ENCODE measurements around the gene SERGEF.

SERGEF gene

GRCh38 chr11:17783878-17784277 is 229.0 kb downstream of the SERGEF start:
- no peaks in the 10 kb centered on the region for H3K27me3 ChIP-seq (replicated peaks; ENCODE audit: insufficient read depth, low read length)
- H3K79me2 ChIP-seq (ENCODE audit: low read length): no peaks in the 10 kb centered on the region
- no peaks in the 10 kb centered on the region for H3K36me3 ChIP-seq (replicated peaks; ENCODE audit: insufficient read depth, low read length)
- H3K4me3 ChIP-seq (ENCODE audit: low read length): no peak overlapping the region
- no peaks in the 10 kb centered on the region for H3K9me2 ChIP-seq (replicated peaks; ENCODE audit: insufficient read depth, low read length)
- no peak for DNase-seq
- H4K20me1 ChIP-seq (ENCODE audit: insufficient read depth, low read length): no peaks in the 10 kb centered on the region
- H3K4me2 ChIP-seq (ENCODE audit: low read depth, low read length): no peak overlapping the region
- H3F3A ChIP-seq (ENCODE audit: insufficient read depth, low read length): no peaks in the 10 kb centered on the region
- no peaks in the 10 kb centered on the region for H3K4me1 ChIP-seq (ENCODE audit: low read length)
- TF ChIP-seq EZH2phosphoT487 (IDR thresholded peaks at IDR 0.05; ENCODE audit: low read length) (no peak), CTCF (IDR thresholded peaks at IDR 0.05; ENCODE audit: low read length) (no peak), EZH2 (optimal IDR thresholded peaks at IDR 0.05; ENCODE audit: low read depth, low read length) (no peak)
- H2AFZ ChIP-seq (ENCODE audit: low read length): no peak overlapping the region
- H3K9ac ChIP-seq (ENCODE audit: low read length): no peak overlapping the region
- no peaks in the 10 kb centered on the region for H3K9me3 ChIP-seq (replicated peaks; ENCODE audit: insufficient read depth, low read length)
- H3K27ac ChIP-seq (ENCODE audit: low read length): no peak overlapping the region

DNA sequence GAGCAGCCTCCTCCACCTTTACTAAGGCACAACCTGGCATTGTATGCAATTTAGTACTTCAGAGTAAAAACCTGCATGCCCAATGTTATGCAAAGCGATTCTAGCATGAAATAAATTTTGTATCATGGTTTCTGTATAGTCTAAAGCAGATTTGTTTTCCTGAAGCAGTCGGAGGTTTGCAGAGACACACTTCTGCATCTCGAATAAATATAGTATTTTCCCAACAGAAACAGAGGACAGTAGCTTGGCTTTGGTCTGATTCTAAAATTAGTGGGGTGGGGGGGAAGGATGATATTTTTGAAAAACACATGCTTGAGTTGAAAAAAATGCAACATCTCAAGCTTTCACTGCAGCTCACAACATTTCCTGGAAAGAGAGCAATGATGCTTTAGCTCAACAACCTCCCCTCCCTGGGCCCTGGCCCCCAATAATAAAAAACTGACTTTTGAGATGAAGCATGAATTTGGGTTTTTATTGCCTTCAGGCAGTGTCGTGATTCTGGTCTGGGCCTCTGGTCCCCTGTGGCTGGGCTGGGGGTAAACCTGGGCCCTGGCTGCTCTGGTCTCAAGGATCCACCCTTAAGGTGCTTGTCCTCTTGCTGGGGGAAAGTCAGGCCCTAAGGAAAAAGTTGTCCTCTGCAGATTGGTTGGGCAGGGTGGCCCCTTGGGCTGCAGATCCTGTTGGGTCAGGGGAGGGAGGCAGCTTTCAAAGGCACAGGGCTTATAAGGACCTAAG is 230.1 kb downstream of the SERGEF start:
- H3K27me3 ChIP-seq (replicated peaks; ENCODE audit: insufficient read depth, low read length): no peaks in the 10 kb centered on the region; the same call in 1 of the 2 replicates
- H3K27ac ChIP-seq (ENCODE audit: low read length): no peak overlapping the region
- no peak for TF ChIP-seq CTCF (IDR thresholded peaks at IDR 0.05; ENCODE audit: low read length)
- TF ChIP-seq EZH2phosphoT487 (IDR thresholded peaks at IDR 0.05; ENCODE audit: low read length): no peak
- no peak for TF ChIP-seq EZH2 (optimal IDR thresholded peaks at IDR 0.05; ENCODE audit: low read depth, low read length)

DNA sequence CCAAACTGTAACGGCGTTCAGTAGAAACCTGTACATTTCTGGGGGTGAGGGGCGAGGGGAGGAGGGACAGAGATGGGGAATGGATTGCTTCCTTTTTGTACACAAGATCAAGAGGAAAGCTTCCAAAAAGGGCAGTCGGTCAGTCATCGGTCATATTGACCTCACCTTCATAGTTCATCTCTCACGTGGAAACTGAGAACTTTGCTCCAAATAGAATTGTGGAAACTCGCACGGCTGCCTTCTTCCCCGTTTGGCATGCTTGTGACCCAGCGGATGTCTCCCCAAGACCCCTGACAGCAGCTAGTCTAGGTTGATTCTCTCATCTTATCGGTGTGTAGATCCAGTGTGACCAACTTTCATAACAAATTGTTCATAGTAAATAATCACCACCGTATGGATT is 230.7 kb downstream of the SERGEF start:
- no peak overlapping the region for H3K9ac ChIP-seq (ENCODE audit: low read length)
- H3K9me2 ChIP-seq (replicated peaks; ENCODE audit: insufficient read depth, low read length): no peaks in the 10 kb centered on the region
- peaks cover 3% of the 10 kb centered on the region; the same call in 1 of the 2 replicates for H3K27me3 ChIP-seq (replicated peaks; ENCODE audit: insufficient read depth, low read length)
- H3F3A ChIP-seq (ENCODE audit: insufficient read depth, low read length): no peaks in the 10 kb centered on the region
- DNase-seq: no peak
- H3K36me3 ChIP-seq (replicated peaks; ENCODE audit: insufficient read depth, low read length): no peaks in the 10 kb centered on the region
- TF ChIP-seq CTCF (IDR thresholded peaks at IDR 0.05; ENCODE audit: low read length) (no peak), EZH2phosphoT487 (IDR thresholded peaks at IDR 0.05; ENCODE audit: low read length) (no peak), EZH2 (optimal IDR thresholded peaks at IDR 0.05; ENCODE audit: low read depth, low read length) (no peak)
- H4K20me1 ChIP-seq (ENCODE audit: insufficient read depth, low read length): no peaks in the 10 kb centered on the region
- no peaks in the 10 kb centered on the region for H3K4me1 ChIP-seq (ENCODE audit: low read length)
- no peaks in the 10 kb centered on the region for H3K9me3 ChIP-seq (replicated peaks; ENCODE audit: insufficient read depth, low read length)
- H3K79me2 ChIP-seq (ENCODE audit: low read length): no peaks in the 10 kb centered on the region
- no peak overlapping the region for H2AFZ ChIP-seq (ENCODE audit: low read length)
- no peak overlapping the region for H3K4me3 ChIP-seq (ENCODE audit: low read length)
- no peak overlapping the region for H3K4me2 ChIP-seq (ENCODE audit: low read depth, low read length)
- H3K27ac ChIP-seq (ENCODE audit: low read length): no peak overlapping the region

More for the DNA sequence above, 230.1 kb downstream of the SERGEF start:
- Histone ChIP-seq H3K36me3 (replicated peaks; ENCODE audit: insufficient read depth, low read length) (no peaks in the 10 kb centered on the region), H4K20me1 (ENCODE audit: insufficient read depth, low read length) (no peaks in the 10 kb centered on the region), H3K9me2 (replicated peaks; ENCODE audit: insufficient read depth, low read length) (no peaks in the 10 kb centered on the region), H3K4me2 (ENCODE audit: low read depth, low read length) (no peak overlapping the region), H3K4me1 (ENCODE audit: low read length) (no peaks in the 10 kb centered on the region), H2AFZ (ENCODE audit: low read length) (no peak overlapping the region), H3F3A (ENCODE audit: insufficient read depth, low read length) (no peaks in the 10 kb centered on the region), H3K9ac (ENCODE audit: low read length) (no peak overlapping the region), H3K4me3 (ENCODE audit: low read length) (no peak overlapping the region), H3K79me2 (ENCODE audit: low read length) (no peaks in the 10 kb centered on the region), H3K9me3 (replicated peaks; ENCODE audit: insufficient read depth, low read length) (no peaks in the 10 kb centered on the region)
- no peak for DNase-seq
